Trophoblast cell (in vitro differentiated cells and primary cell): ENCODE results near the gene ZNF674.
"Not testable (repeated sequence)": the region's sequence is repeated elsewhere in the genome, so short reads cannot be mapped to it uniquely, and the experiment has no call there.

Experiments
- DNase-seq, 2 donors: peaks; one replicate each; pipeline ENCODE4 v3.0.0-alpha.2; 2016
- H2AFZ ChIP-seq: 2 replicates; pipeline ENCODE4 v1.6.1; 2013; ENCODE audit warnings: low read length, moderate library complexity, mild to moderate bottlenecking; ENCODE audit not compliant: insufficient read depth, poor library complexity
- H2AK5ac ChIP-seq: 2 replicates; pipeline ENCODE4 v1.6.1; 2013; ENCODE audit warnings: mild to moderate bottlenecking, low read length
- H2BK120ac ChIP-seq: 2 replicates; pipeline ENCODE4 v1.6.1; 2013; ENCODE audit warnings: low read length, mild to moderate bottlenecking, moderate library complexity; ENCODE audit not compliant: insufficient read depth, poor library complexity
- H2BK12ac ChIP-seq: 2 replicates; pipeline ENCODE4 v1.6.1; 2013; ENCODE audit warnings: mild to moderate bottlenecking, low read length, moderate library complexity
- H2BK5ac ChIP-seq: 2 replicates; pipeline ENCODE4 v1.6.1; 2013; ENCODE audit warnings: low read length, low read depth, moderate library complexity, mild to moderate bottlenecking; ENCODE audit not compliant: poor library complexity
- H3K14ac ChIP-seq: 2 replicates; pipeline ENCODE4 v1.6.1; 2013; ENCODE audit warnings: mild to moderate bottlenecking, low read length
- H3K18ac ChIP-seq: 2 replicates; pipeline ENCODE4 v1.6.1; 2013; ENCODE audit warnings: mild to moderate bottlenecking, low read length
- H3K23ac ChIP-seq: 2 replicates; pipeline ENCODE4 v1.6.1; 2013; ENCODE audit warnings: low read length
- H3K27ac ChIP-seq: 2 replicates; pipeline ENCODE4 v1.5.1; 2013; ENCODE audit warnings: low read depth, mild to moderate bottlenecking, inconsistent platforms, low read length, moderate library complexity
- H3K27me3 ChIP-seq: 2 replicates; pipeline ENCODE4 v1.6.1; 2013; ENCODE audit warnings: inconsistent platforms, mild to moderate bottlenecking, low read length, moderate library complexity; ENCODE audit not compliant: insufficient read depth
- H3K36me3 ChIP-seq, 2 experiments: 1 replicate in 1 of 2; 2 replicates in 1 of 2; pipeline ENCODE4 v1.6.1; 2013; ENCODE audit warnings: low read length in 2 of 2, mild to moderate bottlenecking in 2 of 2, moderate library complexity in 1 of 2; ENCODE audit not compliant: insufficient read depth in 2 of 2, control insufficient read depth in 1 of 2
- H3K4ac ChIP-seq: 2 replicates; pipeline ENCODE4 v1.6.1; 2013; ENCODE audit warnings: low read depth, mild to moderate bottlenecking, low read length, moderate library complexity
- H3K4me1 ChIP-seq, 2 experiments: 1 replicate in 1 of 2; 2 replicates in 1 of 2; pipeline ENCODE4 v1.6.1; 2013; ENCODE audit warnings: low read length in 2 of 2, mild to moderate bottlenecking in 2 of 2, moderate library complexity in 1 of 2; ENCODE audit not compliant: insufficient read depth in 2 of 2, control insufficient read depth in 1 of 2
- H3K4me2 ChIP-seq: 2 replicates; pipeline ENCODE4 v1.6.1; 2013; ENCODE audit warnings: inconsistent platforms, mild to moderate bottlenecking, low read length, moderate library complexity
- H3K4me3 ChIP-seq: 2 replicates; pipeline ENCODE4 v1.5.1; 2013; ENCODE audit warnings: mild to moderate bottlenecking, low read depth, low read length, inconsistent platforms
- H3K79me1 ChIP-seq: one replicate; pipeline ENCODE4 v1.6.1; 2013; ENCODE audit warnings: low read length
- H3K79me2 ChIP-seq: 2 replicates; pipeline ENCODE4 v1.6.1; 2013; ENCODE audit warnings: low read length, mild to moderate bottlenecking; ENCODE audit not compliant: control insufficient read depth, insufficient read depth, poor library complexity
- H3K9ac ChIP-seq: 2 replicates; pipeline ENCODE4 v1.6.1; 2013; ENCODE audit warnings: mild to moderate bottlenecking, low read length
- H3K9me3 ChIP-seq: 2 replicates; pipeline ENCODE4 v1.6.1; 2013; ENCODE audit warnings: low read depth, mild to moderate bottlenecking, control low read depth, inconsistent platforms, low read length; ENCODE audit not compliant: insufficient read depth
- H4K12ac ChIP-seq: 2 replicates; pipeline ENCODE4 v1.6.1; 2013; ENCODE audit warnings: low read depth, mild to moderate bottlenecking, low read length, moderate library complexity
- H4K8ac ChIP-seq: 2 replicates; pipeline ENCODE4 v1.6.1; 2013; ENCODE audit warnings: low read depth, mild to moderate bottlenecking, low read length, moderate library complexity
- H4K91ac ChIP-seq: one replicate; pipeline ENCODE4 v1.6.1; 2013; ENCODE audit warnings: low read depth, mild to moderate bottlenecking, low read length, moderate library complexity
- WGBS: extraction: QIAGEN DNeasy Blood & Tissue Kit; methylation state at CpG from one replicate; pipeline ENCODE4 v1.1.7; 2013; ENCODE audit warnings: missing lambda C conversion rate; ENCODE audit not compliant: insufficient read length, insufficient coverage; ENCODE audit errors: extremely low coverage; 5-methylcytosine and 5-hydroxymethylcytosine counted together

Gene ZNF674

DNA sequence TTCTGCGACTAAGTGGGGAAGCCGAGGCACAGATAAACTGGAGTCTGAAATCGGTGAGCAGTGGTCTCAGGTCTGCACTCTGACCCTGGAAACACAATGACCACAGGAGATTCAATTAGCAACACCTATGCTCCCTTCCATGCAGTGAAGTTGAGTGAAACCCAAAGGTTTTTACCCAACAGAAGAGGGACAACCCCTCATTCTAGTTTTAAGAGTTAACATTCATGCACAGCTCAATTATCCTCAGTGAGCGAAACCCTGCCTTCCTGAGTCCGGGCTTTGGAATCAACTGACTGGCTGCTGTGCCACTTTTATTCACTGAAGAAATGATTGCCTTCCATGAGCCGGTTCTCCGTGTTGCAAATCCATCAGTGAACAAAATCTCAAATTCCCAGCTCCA is 694 bp downstream of the ZNF674 start:
- not testable (repeated sequence) for H3K36me3 ChIP-seq

DNA sequence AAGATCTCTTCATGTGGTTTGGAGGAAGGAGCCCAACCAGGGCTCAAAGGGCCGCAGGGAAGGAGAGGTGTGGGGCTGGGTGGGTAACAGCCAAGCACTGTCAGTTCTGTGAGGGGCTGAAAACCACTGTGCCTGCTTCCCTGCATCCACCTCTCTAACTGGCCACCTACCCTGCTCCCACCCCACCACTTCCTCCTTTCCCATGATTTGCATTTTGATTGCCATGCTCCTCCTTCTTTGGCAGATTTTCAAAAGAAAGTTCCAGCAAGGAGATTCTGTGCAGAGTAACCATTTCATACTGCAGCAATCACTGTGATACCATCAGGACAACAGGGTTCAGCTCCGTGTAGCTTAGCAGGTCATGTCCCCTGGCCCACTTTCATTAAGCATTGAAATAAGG is 1.8 kb downstream of the ZNF674 start:
- no peak overlapping the region for H3K4ac ChIP-seq
- no peak for DNase-seq
- no peak overlapping the region for H3K4me2 ChIP-seq
- H2BK12ac ChIP-seq = no peak overlapping the region
- H3K36me3 ChIP-seq = peaks cover under 1 to 4% of the 10 kb centered on the region in 2 experiments
- no peak overlapping the region for H2BK120ac ChIP-seq
- H3K79me2 ChIP-seq = peaks cover 8% of the 10 kb centered on the region
- H3K9ac ChIP-seq = no peak overlapping the region
- no peak overlapping the region for H3K4me3 ChIP-seq
- H2AFZ ChIP-seq = no peak overlapping the region
- H3K9me3 ChIP-seq = no peaks in the 10 kb centered on the region
- no peak overlapping the region for H2BK5ac ChIP-seq
- peaks cover 8% of the 10 kb centered on the region for H3K79me1 ChIP-seq
- no peak overlapping the region for H4K12ac ChIP-seq
- no peak overlapping the region for H3K27ac ChIP-seq
- H4K91ac ChIP-seq = no peak overlapping the region
- H4K8ac ChIP-seq = no peak overlapping the region
- WGBS = no CpG with 5 or more reads among the region's 2 CpGs
- H3K18ac ChIP-seq = no peak overlapping the region
- no peaks in the 10 kb centered on the region for H3K27me3 ChIP-seq
- no peak overlapping the region for H3K23ac ChIP-seq
- H3K4me1 ChIP-seq = peaks cover 3% of the 10 kb centered on the region in 2 experiments
- no peak overlapping the region for H3K14ac ChIP-seq
- H2AK5ac ChIP-seq = no peak overlapping the region

More for the DNA sequence above, 694 bp downstream of the ZNF674 start:
- H4K91ac ChIP-seq, H2AK5ac ChIP-seq, H2AFZ ChIP-seq, H3K4me3 ChIP-seq, H4K8ac ChIP-seq, H3K23ac ChIP-seq, H2BK5ac ChIP-seq, H3K9ac ChIP-seq, H2BK12ac ChIP-seq, H3K27ac ChIP-seq, H3K27me3 ChIP-seq, H3K79me1 ChIP-seq, H3K79me2 ChIP-seq, H3K18ac ChIP-seq, H3K4ac ChIP-seq, H3K4me1 ChIP-seq, DNase-seq, H4K12ac ChIP-seq, H2BK120ac ChIP-seq, H3K9me3 ChIP-seq, H3K14ac ChIP-seq: not testable (repeated sequence)
- WGBS = no CpG with 5 or more reads among the region's 7 CpGs
- H3K4me2 ChIP-seq = peak overlapping the region; percentile 75

DNA sequence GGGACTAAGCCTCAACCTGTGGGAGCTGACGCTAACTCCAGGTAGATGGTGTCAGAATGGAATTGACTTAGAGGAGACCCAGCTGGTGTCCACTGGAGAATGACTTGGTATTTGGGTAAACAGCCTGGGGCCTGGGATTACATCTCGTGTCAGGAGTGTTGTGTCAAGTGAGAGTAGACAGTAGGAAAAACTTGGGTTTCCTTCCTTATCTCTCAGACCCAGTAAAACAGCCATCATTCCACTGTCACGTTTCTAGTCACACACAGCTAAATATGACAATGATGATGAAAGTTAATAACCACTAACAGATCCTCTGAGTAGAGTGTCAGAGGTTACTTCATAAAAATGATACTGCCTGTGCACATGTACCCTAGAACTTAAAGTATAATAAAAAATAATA is 13.8 kb downstream of the ZNF674 start:
- Histone ChIP-seq H3K4me2 (no peak overlapping the region), H3K4me1 (no peaks in the 10 kb centered on the region), H3K4ac (no peak overlapping the region), H3K36me3 (peaks cover 1 to 2% of the 10 kb centered on the region in 2 experiments), H3K9ac (no peak overlapping the region), H3K27ac (no peak overlapping the region), H2BK120ac (no peak overlapping the region), H3K4me3 (no peak overlapping the region), H3K18ac (no peak overlapping the region), H2BK12ac (no peak overlapping the region), H2BK5ac (no peak overlapping the region), H3K79me2 (no peaks in the 10 kb centered on the region), H3K23ac (no peak overlapping the region), H2AFZ (no peak overlapping the region), H3K27me3 (no peaks in the 10 kb centered on the region), H3K79me1 (no peaks in the 10 kb centered on the region), H4K12ac (no peak overlapping the region), H3K14ac (no peak overlapping the region), H4K8ac (no peak overlapping the region), H3K9me3 (no peaks in the 10 kb centered on the region), H4K91ac (no peak overlapping the region), H2AK5ac (no peak overlapping the region)
- no CpG with 5 or more reads among the region's 3 CpGs for WGBS
- no peak for DNase-seq

DNA sequence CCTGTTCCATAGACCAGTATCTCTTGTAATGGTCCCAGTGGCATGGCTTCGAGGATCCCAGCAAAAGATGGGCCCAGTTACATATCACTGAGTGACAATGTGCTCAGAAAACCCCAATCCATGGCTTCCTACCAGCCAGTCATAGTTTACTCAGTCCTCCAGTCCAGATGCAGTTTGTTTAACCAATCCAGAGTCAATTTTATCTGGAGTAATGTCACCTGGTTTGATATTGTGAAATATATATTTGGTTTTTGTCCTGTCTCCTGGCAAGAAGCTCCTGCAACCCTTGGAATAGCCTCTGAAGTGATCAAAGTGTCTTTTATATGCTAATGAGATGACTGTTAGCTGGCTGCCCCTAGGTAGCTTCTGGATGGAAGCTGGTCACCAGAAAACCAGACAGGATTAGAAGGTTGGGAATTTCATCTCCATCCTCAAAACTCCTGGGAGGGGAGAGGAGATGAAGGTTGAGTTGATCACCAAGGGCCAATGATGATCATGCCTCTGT is 14.8 kb downstream of the ZNF674 start:
- H2BK12ac ChIP-seq, H3K18ac ChIP-seq, H3K27ac ChIP-seq, H3K4me2 ChIP-seq, H2BK120ac ChIP-seq, H3K27me3 ChIP-seq, H4K8ac ChIP-seq, H3K9ac ChIP-seq, DNase-seq, H3K14ac ChIP-seq, H3K4ac ChIP-seq, H4K91ac ChIP-seq, H3K79me2 ChIP-seq, H4K12ac ChIP-seq, H3K4me1 ChIP-seq, H2AK5ac ChIP-seq, H3K23ac ChIP-seq, H3K9me3 ChIP-seq, H2AFZ ChIP-seq, H3K4me3 ChIP-seq, H3K36me3 ChIP-seq, H3K79me1 ChIP-seq, H2BK5ac ChIP-seq: not testable (repeated sequence)
- no CpG with 5 or more reads among the region's 1 CpG for WGBS
